ENCODE measurements around the gene EPB41L4A.

Gene EPB41L4A

GRCh38 chr5:112316006-112316405 lies 103.1 kb downstream of the EPB41L4A start:
- in situ Hi-C loops (cut with MboI; ENCODE audit: low sequenced_read_pairs), result no loop called here

GRCh38 chr5:112312295-112313275 lies 106.5 kb downstream of the EPB41L4A start:
- in situ Hi-C loops (cut with MboI; ENCODE audit: low sequenced_read_pairs), result no loop called here

GRCh38 chr5:112310746-112311145 lies 108.3 kb downstream of the EPB41L4A start:
- in situ Hi-C loops (cut with MboI; ENCODE audit: low sequenced_read_pairs), result no loop called here

GRCh38 chr5:112308608-112309007 lies 110.5 kb downstream of the EPB41L4A start:
- in situ Hi-C loops (cut with MboI; ENCODE audit: low sequenced_read_pairs), result no loop called here

- in situ Hi-C loops (cut with MboI; ENCODE audit: low sequenced_read_pairs), result no loop called here
These were observed 112.1 kb downstream of the EPB41L4A start for GRCh38 chr5:112306956-112307355.

- in situ Hi-C loops (cut with MboI; ENCODE audit: low sequenced_read_pairs), result no loop called here
These were observed 114.3 kb downstream of the EPB41L4A start for GRCh38 chr5:112304743-112305142.

DNA sequence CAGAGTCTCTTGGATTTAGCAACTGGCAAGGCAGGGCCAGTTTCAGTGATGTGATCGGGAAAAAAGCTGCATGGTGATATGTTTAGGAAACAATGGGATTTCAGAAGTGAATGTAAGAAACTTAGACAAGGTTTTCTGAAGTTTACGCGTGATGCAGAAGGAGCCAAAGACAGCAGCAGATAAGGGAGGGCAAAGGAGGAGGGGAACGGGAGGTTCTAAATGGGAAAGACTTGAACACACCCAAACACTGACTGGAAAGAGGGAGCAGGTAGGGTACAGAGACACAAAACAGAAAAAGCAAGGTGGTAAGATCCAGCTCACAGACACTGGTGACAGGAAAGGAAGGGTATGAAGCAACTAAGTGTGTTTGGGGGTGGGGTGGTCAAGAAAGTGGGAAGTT lies 115.4 kb downstream of the EPB41L4A start:
- in situ Hi-C loops (cut with MboI; ENCODE audit: low sequenced_read_pairs), result no loop called here

DNA sequence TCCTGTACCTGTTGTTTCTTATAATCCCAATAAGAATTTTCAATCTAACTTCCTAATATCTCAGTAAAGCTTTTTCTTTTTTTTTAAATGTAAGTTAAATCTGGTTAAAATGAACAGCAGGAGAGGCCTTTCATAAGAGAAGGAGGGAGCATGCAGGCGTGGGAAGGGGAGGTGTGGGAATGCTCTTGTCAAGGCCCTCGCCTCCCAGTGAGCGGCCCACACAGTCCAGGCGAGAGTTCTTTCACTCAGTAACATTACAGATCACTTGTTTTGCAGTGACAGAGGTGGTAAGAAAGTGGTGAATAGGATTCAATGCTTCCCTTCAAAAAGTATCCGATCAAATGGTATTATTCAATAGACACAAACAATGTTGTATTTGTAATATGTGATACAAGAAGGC lies 125.0 kb downstream of the EPB41L4A start:
- in situ Hi-C loops (cut with MboI; ENCODE audit: low sequenced_read_pairs), result no loop called here

DNA sequence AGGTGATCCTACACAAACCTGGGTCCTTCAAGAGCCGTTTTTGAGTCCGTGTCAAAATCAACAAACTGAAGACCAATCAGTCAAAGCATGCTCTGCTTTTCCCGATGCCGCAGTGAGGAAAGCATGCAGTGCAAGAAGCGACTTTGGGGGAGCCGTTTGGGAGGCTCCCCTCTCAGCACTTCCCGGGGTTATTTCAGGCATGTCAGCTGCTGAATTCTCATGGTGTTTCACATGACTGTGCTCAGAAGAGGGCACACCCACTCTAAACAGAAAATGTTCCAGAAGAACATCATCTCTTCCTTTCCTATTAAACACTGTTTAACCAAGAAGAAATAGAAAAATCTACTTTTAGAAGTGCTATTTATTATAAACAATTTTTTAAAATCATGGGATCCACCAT lies 125.5 kb downstream of the EPB41L4A start:
- in situ Hi-C loops (cut with MboI; ENCODE audit: low sequenced_read_pairs), result no loop called here

DNA sequence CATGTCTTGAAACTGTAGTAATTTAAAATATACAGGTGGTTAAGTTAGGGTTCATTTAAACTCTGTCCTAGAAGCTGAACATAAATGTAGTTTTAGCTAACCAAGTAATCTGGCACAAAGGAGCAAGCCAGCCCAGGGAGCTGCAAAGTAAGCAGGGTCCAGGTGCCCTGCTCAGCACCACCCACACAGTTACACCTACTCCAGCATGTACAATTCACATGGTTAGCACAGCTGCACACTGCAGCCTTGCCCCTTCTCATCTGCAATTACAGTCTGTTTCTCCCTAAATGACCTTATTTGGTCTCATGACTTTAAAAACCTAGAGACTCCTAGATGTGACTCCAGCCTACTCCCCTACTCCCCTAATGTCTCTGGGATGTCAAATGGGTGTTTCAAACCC lies 128.4 kb downstream of the EPB41L4A start:
- in situ Hi-C loops (cut with MboI; ENCODE audit: low sequenced_read_pairs), result no loop called here

DNA sequence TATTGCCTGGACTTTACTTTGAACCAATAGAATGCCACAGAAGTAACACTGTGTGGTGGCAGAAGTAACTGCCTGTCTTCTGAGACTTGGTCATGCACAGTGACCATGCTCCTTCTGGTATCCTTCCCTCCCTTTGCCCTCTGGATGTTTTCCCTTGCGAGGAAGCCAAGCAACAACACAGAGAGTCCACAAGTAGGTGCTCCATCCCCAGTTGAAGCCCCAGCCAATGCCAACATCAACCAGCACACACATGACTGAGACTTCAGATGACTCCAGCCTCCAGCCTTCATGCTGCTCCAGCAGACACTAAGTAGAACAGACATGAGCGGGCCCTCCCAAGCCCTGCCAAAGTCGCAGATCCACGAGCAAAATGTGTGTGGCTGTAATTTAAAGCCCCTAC lies 129.6 kb downstream of the EPB41L4A start:
- in situ Hi-C loops (cut with MboI; ENCODE audit: low sequenced_read_pairs), result no loop called here

DNA sequence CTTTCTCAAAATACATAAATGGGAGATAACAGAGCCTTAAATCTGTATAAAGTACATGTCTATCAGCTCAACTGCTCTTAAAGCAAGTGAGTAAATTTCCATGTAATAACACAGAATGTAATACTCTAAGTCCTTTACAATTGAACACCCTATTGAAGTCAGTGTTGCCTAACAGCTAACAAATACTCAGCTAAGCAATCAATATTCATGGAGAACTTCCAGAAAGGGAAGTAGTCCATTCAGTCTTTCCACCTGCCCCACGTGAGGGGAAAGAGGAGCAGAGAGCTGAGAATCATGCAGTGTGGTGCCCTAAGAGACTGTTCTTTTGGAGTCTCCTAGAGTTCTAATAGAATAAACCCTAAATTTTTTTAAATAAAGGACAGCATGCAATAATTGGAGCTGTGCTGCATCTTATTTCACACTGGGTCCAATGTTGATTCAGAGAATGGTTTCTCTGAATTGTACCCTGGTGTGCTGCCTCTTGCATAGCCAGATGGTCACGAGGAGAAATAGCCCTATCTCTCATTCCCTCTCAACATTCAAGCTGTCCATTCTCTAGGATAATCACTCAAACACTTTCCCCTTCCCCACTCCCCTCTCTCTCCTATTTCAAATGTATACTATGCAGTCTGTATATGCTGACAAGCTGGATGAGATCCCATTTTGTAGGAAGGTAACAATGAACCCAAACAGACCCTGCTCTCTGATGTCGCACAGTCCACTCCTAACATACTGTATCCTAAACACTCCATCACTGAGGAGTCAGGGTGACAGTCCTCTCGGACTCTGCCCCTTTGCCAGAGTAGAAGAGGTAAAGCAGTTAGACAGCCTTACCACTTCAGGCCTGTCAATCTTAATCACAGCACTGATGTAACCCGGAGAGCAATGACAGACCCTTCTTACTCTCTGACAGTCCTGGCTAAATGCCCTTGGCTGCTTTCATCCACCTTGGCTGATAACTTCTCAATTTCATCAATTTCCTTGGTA lies 134.8 kb downstream of the EPB41L4A start:
- in situ Hi-C loops (cut with MboI; ENCODE audit: low sequenced_read_pairs), result no loop called here

- in situ Hi-C loops (cut with MboI; ENCODE audit: low sequenced_read_pairs), result no loop called here
These were observed 136.0 kb downstream of the EPB41L4A start for GRCh38 chr5:112283034-112283582.

- in situ Hi-C loops (cut with MboI; ENCODE audit: low sequenced_read_pairs), result no loop called here
These were observed 140.0 kb downstream of the EPB41L4A start for GRCh38 chr5:112279082-112279481.

GRCh38 chr5:112276991-112277390 lies 142.1 kb downstream of the EPB41L4A start:
- in situ Hi-C loops (cut with MboI; ENCODE audit: low sequenced_read_pairs), result no loop called here

- in situ Hi-C loops (cut with MboI; ENCODE audit: low sequenced_read_pairs), result no loop called here
These were observed 143.4 kb downstream of the EPB41L4A start for GRCh38 chr5:112275671-112276070.

DNA sequence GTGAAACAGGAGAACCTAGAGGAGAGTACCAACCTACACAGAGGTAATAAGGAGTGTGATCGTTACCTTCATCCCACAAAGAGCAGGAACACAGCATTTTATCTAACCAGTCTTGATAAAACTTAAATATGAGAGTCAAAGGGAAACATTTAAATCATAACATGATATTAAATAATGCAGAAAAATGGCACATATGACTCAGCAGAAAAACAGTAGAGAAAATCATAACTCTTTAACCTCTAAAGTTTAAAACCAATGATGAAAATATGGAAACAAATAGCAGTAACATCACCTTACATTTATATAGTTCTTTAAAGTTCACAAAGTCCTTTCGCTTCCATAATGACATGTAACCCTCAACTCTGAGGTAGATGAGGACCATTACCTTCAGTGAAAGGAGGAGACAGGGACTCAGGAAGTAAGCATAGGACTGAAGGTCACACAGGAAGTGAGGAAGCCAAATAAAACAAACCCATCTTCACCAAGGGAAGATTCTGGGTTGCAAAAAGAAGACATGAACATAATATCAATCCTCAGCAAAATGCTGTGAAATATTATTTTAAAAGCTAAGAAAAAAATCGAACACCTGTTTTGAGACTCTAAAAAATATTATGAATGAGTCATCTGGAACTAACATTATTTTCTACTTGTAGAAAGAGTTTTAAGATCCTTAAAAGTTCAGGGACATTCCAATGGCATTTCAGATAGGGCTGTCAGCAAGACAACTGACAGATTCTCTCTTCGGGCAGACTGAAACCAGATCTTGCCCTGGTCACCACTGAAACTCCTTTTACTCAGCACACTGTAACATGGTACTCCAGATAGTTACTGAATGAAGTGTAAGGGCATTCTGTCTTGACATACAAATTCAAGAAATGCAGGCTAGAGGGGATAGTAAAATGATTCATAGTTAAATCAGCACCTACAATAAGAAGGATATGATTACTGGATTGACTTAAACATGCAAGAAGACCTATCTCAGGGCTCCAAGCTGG lies 148.5 kb downstream of the EPB41L4A start:
- in situ Hi-C loops (cut with MboI; ENCODE audit: low sequenced_read_pairs), result no loop called here

- in situ Hi-C loops (cut with MboI; ENCODE audit: low sequenced_read_pairs), result no loop called here
These were observed 151.8 kb downstream of the EPB41L4A start for GRCh38 chr5:112267231-112267630.

GRCh38 chr5:112264666-112265065 lies 154.4 kb downstream of the EPB41L4A start:
- in situ Hi-C loops (cut with MboI; ENCODE audit: low sequenced_read_pairs), result no loop called here

DNA sequence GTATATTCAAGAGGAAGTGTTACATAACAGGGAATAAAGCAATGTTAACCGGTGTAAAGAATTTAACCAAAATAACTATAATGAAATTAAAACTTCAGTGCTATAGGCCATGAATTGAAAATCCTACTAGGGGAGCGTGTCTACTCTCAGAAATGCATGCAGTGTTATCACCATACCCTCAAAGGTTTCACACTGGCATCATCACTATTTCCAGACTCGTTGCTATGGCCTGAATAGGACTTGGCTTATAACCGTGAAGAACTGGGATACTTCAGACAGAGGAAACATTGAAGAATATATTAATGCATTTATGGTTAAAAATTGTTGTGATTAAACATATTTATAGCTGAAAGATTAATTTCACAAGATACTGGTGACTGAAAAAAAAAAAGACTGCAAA lies 154.9 kb downstream of the EPB41L4A start:
- in situ Hi-C loops (cut with MboI; ENCODE audit: low sequenced_read_pairs), result no loop called here
